HG03139 (cell line): ENCODE results near the gene PKP4.

Source experiments
- ATAC-seq: cut with Tn5 transposase; IDR thresholded peaks from one replicate; pipeline ENCODE4 v1.9.1; 2021; ENCODE audit not compliant: unreplicated experiment

The PKP4 gene

GRCh38 chr2:158583923-158584322 is 127.2 kb downstream of the PKP4 start:
- ATAC-seq, result no peak

DNA sequence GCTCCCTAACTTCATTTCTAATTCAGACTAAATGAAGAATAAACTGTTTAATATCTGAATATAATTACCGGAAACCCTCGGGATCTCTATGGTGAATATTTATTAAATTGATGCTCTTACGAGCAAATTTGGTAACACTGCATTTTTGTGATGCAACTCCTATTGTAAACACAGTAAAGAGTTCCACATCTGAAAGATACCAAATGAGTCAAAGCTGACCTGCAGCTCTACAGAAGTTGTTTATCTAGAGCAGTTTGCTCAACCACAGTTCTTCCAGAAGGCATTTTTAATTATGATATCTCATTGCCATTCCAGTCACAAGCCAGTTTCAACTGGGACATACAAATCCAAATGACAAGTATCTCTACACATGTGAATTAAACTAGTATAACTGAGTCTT is 129.7 kb downstream of the PKP4 start:
- no peak for ATAC-seq

DNA sequence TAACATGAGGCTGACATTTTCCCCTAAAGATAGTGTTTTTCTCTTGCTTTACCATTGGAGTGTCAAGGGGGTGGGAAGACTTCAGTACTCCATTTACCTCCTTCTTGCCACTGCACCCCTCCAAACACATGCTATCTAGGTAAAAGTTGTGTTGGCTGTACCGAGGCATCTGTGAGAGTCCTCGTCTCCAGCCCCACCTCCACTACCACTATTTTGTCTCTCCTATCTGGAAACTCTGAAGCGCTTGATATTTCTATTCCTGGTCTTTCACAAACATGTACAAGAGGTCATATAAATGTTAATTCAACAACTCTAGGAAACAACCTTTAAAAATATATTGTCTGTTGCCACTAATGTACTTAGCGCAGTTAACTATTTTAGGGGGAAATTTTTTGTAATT is 132.6 kb downstream of the PKP4 start:
- ATAC-seq, result no peak

- no peak for ATAC-seq
Observed at GRCh38 chr2:158598862-158599517, 142.2 kb downstream of the PKP4 start.

GRCh38 chr2:158599609-158600008 is 142.9 kb downstream of the PKP4 start:
- ATAC-seq, result no peak

- ATAC-seq, result no peak
Observed at GRCh38 chr2:158600155-158600802, 143.5 kb downstream of the PKP4 start.

DNA sequence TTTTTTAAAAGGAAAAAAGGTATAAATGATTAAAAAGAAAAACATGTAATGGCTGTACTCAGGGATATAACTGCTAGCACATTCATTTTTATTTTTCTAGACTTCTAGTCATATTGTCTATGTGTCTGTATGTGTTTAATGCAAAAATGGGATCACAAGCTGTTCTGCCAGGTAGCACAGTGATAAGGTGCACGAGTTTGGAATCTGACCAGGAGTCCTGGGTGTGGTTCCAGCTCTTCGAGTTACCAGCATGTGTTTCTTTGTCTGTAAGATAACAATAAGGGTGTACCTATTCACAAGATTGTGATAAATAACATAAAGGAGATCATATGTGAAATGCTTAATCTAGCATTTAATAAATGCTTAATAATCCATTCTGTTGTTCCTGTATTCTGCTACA is 145.3 kb downstream of the PKP4 start:
- ATAC-seq, result no peak

GRCh38 chr2:158603205-158603604 is 146.5 kb downstream of the PKP4 start:
- ATAC-seq, result no peak

GRCh38 chr2:158603986-158604385 is 147.2 kb downstream of the PKP4 start:
- no peak for ATAC-seq

- ATAC-seq, result no peak
Observed at GRCh38 chr2:158610059-158610458, 153.3 kb downstream of the PKP4 start.

- ATAC-seq, result no peak
Observed at GRCh38 chr2:158616480-158617000, 159.8 kb downstream of the PKP4 start.

- no peak for ATAC-seq
Observed at GRCh38 chr2:158618891-158619490, 162.2 kb downstream of the PKP4 start.

- ATAC-seq, result no peak
Observed at GRCh38 chr2:158619496-158619895, 162.7 kb downstream of the PKP4 start.

GRCh38 chr2:158620656-158621055 is 163.9 kb downstream of the PKP4 start:
- no peak for ATAC-seq

DNA sequence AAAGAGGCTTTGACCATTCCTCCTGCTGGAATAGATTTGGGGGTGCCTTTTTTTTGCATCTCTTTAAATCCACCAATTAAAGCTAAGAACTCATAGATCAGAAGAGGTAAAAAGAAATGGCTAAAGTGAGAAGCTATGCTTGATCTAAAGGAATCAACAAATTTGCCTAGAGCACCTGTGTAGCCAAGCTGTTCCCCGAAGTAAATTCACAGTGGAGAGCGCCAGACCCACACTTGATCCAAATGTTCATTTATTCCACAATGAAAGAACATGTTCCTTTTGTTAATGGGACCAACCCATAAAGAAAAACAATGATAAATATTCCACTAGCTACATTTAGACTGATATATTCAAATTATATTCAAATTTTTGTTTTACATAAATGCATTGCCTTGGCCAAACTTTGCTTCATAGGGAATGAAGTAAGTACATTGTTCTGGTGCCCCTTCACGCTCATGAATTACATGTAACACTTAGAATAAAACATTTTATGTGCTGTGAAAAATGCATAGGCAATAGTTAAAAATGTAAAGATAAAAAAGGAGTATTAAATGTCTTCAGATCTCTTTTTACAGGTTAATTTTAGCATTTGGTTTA is 167.4 kb downstream of the PKP4 start:
- ATAC-seq, result no peak

- ATAC-seq, result no peak
Observed at GRCh38 chr2:158624961-158625360, 168.2 kb downstream of the PKP4 start.

- no peak for ATAC-seq
Observed at GRCh38 chr2:158629116-158629515, 172.4 kb downstream of the PKP4 start.

- no peak for ATAC-seq
Observed at GRCh38 chr2:158633261-158633660, 176.5 kb downstream of the PKP4 start.

- ATAC-seq, result no peak
Observed at GRCh38 chr2:158634627-158635026, 177.9 kb downstream of the PKP4 start.

DNA sequence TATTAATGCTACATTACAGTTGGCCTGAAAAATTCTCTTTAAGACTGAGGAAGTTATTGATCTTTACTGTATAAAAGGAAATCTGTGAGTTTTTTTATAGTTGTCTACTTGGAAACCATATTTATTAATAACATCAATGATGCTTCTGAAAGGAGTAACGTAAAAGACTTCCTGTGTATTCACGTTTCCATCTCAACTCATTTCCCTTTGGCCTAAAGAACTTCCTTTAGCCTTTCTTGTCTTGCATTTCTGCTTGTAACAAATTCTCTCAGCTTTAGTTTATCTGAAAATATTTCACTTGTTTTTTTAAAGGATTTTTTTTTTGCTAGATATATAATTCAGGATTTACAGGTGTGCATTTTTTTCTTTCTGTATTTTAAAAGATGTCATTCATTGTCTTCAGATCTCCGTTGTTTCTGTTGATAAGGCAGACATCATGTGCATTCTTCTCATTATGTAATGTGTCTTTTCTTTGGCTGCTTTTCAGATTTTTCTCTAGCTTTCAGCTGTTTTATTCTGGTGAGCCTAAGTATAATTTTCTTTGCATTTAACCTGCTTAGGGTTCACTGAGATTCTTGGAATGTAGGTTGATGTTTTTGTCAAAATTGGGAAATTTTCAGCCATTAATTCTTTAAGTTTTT is 179.3 kb downstream of the PKP4 start:
- no peak for ATAC-seq

GRCh38 chr2:158637357-158637756 is 180.6 kb downstream of the PKP4 start:
- no peak for ATAC-seq
